ENCODE results near the gene CXorf38. TPM values are rescaled to one million over a fixed set of nuclear protein-coding genes. Genes with fewer than 3 reads are reported as not detected.

Gene CXorf38, protein sequence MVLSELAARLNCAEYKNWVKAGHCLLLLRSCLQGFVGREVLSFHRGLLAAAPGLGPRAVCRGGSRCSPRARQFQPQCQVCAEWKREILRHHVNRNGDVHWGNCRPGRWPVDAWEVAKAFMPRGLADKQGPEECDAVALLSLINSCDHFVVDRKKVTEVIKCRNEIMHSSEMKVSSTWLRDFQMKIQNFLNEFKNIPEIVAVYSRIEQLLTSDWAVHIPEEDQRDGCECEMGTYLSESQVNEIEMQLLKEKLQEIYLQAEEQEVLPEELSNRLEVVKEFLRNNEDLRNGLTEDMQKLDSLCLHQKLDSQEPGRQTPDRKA
- 11.0 and 11.8 TPM in 2 replicates for total RNA-seq

DNA sequence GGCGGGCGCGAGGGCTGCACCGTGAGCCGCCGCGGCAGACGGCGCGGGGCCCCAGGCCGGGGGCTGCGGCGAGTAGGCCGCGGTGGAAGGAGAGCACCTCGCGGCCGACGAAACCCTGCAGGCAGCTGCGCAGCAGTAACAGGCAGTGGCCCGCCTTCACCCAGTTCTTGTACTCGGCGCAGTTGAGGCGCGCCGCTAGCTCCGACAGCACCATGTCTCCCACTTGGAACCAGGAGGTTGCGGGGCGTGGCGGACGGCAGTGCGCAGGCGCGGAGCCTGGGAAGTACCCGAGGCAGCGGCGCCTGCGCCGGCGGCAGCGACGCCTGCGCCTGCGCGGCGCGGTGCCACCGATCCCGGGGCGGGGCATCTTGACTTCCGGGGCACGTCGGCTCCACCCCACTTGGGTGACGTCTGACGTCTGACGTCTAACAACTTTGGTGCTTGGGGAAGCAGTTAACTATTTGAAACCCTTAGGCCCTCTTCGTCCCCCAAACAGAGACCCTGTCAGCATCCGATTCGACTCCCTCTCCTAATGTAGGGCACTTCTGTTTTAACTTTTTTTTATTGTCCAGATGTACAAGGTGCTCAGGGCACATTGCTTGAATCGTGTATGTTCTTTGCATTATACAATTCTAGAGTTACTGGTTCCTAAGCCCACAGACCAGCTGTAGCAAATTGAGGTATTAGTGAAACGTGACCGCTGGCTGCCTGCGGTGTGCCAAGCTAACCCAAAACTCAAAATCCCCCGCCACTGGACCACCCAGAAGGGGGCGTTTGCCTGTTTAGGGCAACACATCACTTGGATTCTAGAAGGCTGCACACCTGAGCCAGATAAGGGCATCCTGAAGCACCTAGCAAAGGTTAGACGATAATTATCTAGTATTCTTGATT is at the start of gene CXorf38:
Gene CXorf38 (minus strand): TSS at position 255 of the 891 bp plus-strand sequence. CDS start 41 bp downstream, at position 214.

DNA sequence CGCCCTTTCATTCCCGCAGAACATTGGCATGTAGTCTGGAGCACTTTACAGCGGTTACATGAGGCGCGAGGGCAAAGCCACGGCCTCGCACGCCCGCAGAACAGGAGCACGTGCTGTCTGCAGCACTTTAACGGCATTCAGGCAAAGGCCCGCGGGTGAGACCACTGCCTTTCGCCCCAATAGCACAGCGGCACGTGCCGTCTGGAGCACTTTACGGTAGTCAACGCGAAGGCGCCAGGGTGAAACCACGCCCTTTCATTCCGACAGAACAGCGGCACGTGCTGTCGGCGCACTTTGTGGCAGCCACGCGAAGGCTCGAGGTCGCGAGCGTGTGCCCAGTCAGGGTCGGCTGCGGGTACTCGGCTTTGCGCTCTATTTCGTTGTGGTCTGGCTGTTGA is 24.2 kb downstream of the CXorf38 start, which contains the start of gene MPC1L:
Gene MPC1L (plus strand): TSS at position 290 of the 398 bp plus-strand sequence. CDS start 138 bp downstream, outside the sequence.

DNA sequence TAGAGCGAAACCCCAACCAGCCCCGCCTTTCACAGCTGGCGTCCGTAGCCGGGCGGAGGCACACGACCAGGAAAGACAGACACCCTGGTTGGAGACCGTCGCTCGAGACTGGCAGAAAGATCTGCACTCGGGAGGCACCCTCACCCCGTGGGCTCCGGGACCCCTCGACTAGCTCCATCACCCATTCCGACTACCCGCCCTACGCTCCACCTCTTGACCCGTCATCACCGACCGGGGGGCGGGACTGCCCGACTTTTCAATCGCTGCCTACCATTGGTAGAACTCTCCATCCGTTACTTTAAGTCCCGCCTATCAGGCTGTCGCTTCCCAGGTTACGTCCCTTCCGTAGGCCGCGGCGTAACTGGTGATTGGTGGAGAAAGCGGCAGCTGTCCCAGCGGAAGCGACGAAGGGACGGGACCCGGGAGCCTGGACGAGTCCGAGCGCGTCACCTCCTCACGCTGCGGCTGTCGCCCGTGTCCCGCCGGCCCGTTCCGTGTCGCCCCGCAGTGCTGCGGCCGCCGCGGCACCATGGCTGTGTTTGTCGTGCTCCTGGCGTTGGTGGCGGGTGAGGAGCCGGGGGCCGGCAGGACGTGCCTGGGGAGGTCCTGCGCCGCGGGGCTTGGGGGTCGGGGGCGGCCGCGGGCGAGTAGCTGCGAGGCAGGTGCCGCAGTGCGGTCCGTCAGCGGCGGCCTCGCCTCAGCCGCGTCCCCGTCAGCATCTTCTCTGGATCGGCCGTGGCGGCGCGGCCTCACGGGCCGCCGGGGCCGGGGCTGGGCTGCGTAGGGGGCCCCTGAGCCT is 66.6 kb downstream of the CXorf38 start, which contains the start of gene ATP6AP2:
Gene ATP6AP2 (plus strand): TSS at position 434 of the 799 bp plus-strand sequence. CDS start 96 bp downstream, at position 530.

Other genes starting within 250 kb of the CXorf38 start
- gene ATP6AP2, start 66.6 kb downstream of the CXorf38 start, total RNA-seq = 69.3 and 139 TPM in 2 replicates
- gene MPC1L, start 24.1 kb downstream of the CXorf38 start, total RNA-seq = not detected in 2 replicates
- gene MED14, start 88.0 kb upstream of the CXorf38 start, total RNA-seq = 11.5 and 38.8 TPM in 2 replicates

Measured in bladder microvascular endothelial cell (primary cell).